SK-N-SH (cell line): Measurements from ENCODE around the gene NYNRIN. TPM values are rescaled to one million over a fixed set of nuclear protein-coding genes. Genes with fewer than 3 reads are reported as not detected.

Experiments
- CTCF ChIA-PET: fragments of 300-600, 350-600 bp; formaldehyde crosslinking; extraction: SDS; loops from one replicate; lab custom pipeline; 2021; lab: Yijun Ruan, JAX
- POLR2A ChIA-PET: fragments of 350-600 bp; sonication (Branson Sonifier 250); formaldehyde crosslinking; extraction: SDS; loops from one replicate; lab custom pipeline; 2020; ENCODE audit warnings: antibody characterized with exemption, inconsistent platforms; lab: Yijun Ruan, JAX
- DNase-seq: peaks from one replicate; pipeline ENCODE4 v3.0.0; 2012
- H2AFZ ChIP-seq: fragments of 200-600 bp; sonication (generic); 2 replicates; pipeline ENCODE4 v1.8.1; 2016; ENCODE audit warnings: antibody characterized with exemption, mild to moderate bottlenecking, low read depth
- H3F3A ChIP-seq: fragments of 200-600 bp; sonication (generic); replicated peaks from 2 replicates; pipeline ENCODE3; 2016; ENCODE audit warnings: antibody characterized with exemption, mild to moderate bottlenecking; ENCODE audit not compliant: insufficient read depth
- H3K27ac ChIP-seq, 2 experiments: fragments of 200-500 bp in 1 of 2; fragments of 200-600 bp in 1 of 2; sonication (Bioruptor generic) in 1 of 2; sonication (generic), shearing (Covaris generic) in 1 of 2; 2 replicates each; pipeline versions ENCODE4 v1.5.1 to v1.6.1; 2014 to 2016; ENCODE audit warnings: low read depth in 2 of 2, inconsistent platforms in 1 of 2, low read length in 1 of 2, mild to moderate bottlenecking in 1 of 2, mixed read lengths in 1 of 2
- H3K27me3 ChIP-seq: fragments of 200-600 bp; sonication (generic), shearing (Covaris generic); 2 replicates; pipeline ENCODE4 v1.6.1; 2016; ENCODE audit warnings: mixed run types; ENCODE audit not compliant: insufficient read depth
- H3K36me3 ChIP-seq, 2 experiments: fragments of 200-500 bp in 1 of 2; fragments of 200-600 bp in 1 of 2; sonication (Bioruptor generic) in 1 of 2; sonication (generic) in 1 of 2; replicated peaks in 1 of 2; 2 replicates each; pipeline versions ENCODE3 to v1.5.1; 2014 to 2016; ENCODE audit warnings: low read length in 1 of 2, mild to moderate bottlenecking in 1 of 2; ENCODE audit not compliant: insufficient read depth in 2 of 2, control insufficient read depth in 1 of 2
- H3K4me1 ChIP-seq, 2 experiments: fragments of 200-500 bp in 1 of 2; fragments of 200-600 bp in 1 of 2; sonication (Bioruptor generic) in 1 of 2; sonication (generic), shearing (Covaris generic) in 1 of 2; 2 replicates each; pipeline versions ENCODE4 v1.5.1 to v1.6.1; 2014 to 2016; ENCODE audit warnings: low read depth in 1 of 2, low read length in 1 of 2, mixed run types in 1 of 2; ENCODE audit not compliant: insufficient read depth in 2 of 2, control insufficient read depth in 1 of 2
- H3K4me2 ChIP-seq: fragments of 200-600 bp; sonication (generic), shearing (Covaris generic); 2 replicates; pipeline ENCODE4 v1.6.1; 2017; ENCODE audit warnings: mixed run types
- H3K4me3 ChIP-seq, 2 experiments: fragments of 200-500 bp in 1 of 2; fragments of 200-600 bp in 1 of 2; sonication (Bioruptor generic) in 1 of 2; sonication (generic), shearing (Covaris generic) in 1 of 2; 2 replicates each; pipeline versions ENCODE4 v1.5.1 to v1.8.1; 2014 to 2016; ENCODE audit warnings: low read depth in 2 of 2, inconsistent platforms in 1 of 2, low read length in 1 of 2, mild to moderate bottlenecking in 1 of 2, mixed read lengths in 1 of 2, moderate library complexity in 1 of 2
- H3K79me2 ChIP-seq: fragments of 200-600 bp; sonication (generic); 2 replicates; pipeline ENCODE4 v1.8.1; 2017; ENCODE audit warnings: mild to moderate bottlenecking; ENCODE audit not compliant: insufficient read depth
- H3K9ac ChIP-seq: fragments of 200-600 bp; sonication (generic); 2 replicates; pipeline ENCODE4 v1.6.1; 2017; ENCODE audit warnings: mixed run types
- H3K9me2 ChIP-seq: fragments of 200-600 bp; sonication (generic); 2 replicates; pipeline ENCODE4 v1.6.1; 2017; ENCODE audit warnings: mixed run types
- H3K9me3 ChIP-seq: fragments of 200-600 bp; sonication (generic); 2 replicates; pipeline ENCODE4 v1.6.1; 2017; ENCODE audit warnings: mixed run types, mild to moderate bottlenecking, moderate library complexity
- H4K20me1 ChIP-seq: fragments of 200-600 bp; sonication (generic); 2 replicates; pipeline ENCODE4 v1.6.1; 2017; ENCODE audit warnings: mild to moderate bottlenecking, mixed run types; ENCODE audit not compliant: insufficient read depth
- CHD2 ChIP-seq: fragments of 150-350 bp; IDR thresholded peaks from 2 replicates; pipeline ENCODE4 v1.6.1; 2018; ENCODE audit warnings: low read length; ENCODE audit not compliant: partially characterized antibody
- ELF1 ChIP-seq: IDR thresholded peaks from 2 replicates; pipeline ENCODE4 v1.4.0; 2012
- EP300 ChIP-seq, 2 experiments: IDR thresholded peaks; 2 replicates each; pipeline versions ENCODE4 v1.4.0 to v1.6.1; 2012; ENCODE audit warnings: borderline replicate concordance in 1 of 2, low read depth in 1 of 2, low read length in 1 of 2
- EZH2phosphoT487 ChIP-seq: fragments of 200-600 bp; sonication (generic); IDR thresholded peaks from 2 replicates; pipeline ENCODE4 v1.6.1; 2017; ENCODE audit warnings: low read depth, mixed run types, mild to moderate bottlenecking, antibody characterized with exemption, moderate library complexity, borderline replicate concordance
- FOSL2 ChIP-seq: IDR thresholded peaks from 2 replicates; pipeline ENCODE4 v1.4.0; 2012; ENCODE audit warnings: low read depth, mild to moderate bottlenecking, moderate library complexity, borderline replicate concordance
- FOXM1 ChIP-seq: IDR thresholded peaks from 2 replicates; pipeline ENCODE4 v1.4.0; 2012; ENCODE audit warnings: low read depth, mild to moderate bottlenecking
- GABPA ChIP-seq: IDR thresholded peaks from 2 replicates; pipeline ENCODE4 v1.4.0; 2012; ENCODE audit warnings: low read depth, mild to moderate bottlenecking
- GATA2 ChIP-seq: sonication (generic); formaldehyde crosslinking; IDR thresholded peaks from 2 replicates; pipeline ENCODE4 v1.5.0; 2020; ENCODE audit warnings: mild to moderate bottlenecking, missing genetic modification reagents
- IRF3 ChIP-seq: fragments of 150-350 bp; IDR thresholded peaks from 2 replicates; pipeline ENCODE4 v1.6.1; 2016; ENCODE audit warnings: mild to moderate bottlenecking, low read depth, low read length
- MEF2A ChIP-seq: IDR thresholded peaks from 2 replicates; pipeline ENCODE4 v1.4.0; 2012; ENCODE audit warnings: low read depth, borderline replicate concordance
- MXI1 ChIP-seq: IDR thresholded peaks from 2 replicates; pipeline ENCODE4 v1.6.1; 2012; ENCODE audit warnings: mild to moderate bottlenecking, low read depth, low read length, improper control_type of control experiment
- POLR2AphosphoS5 ChIP-seq: IDR thresholded peaks from 2 replicates; pipeline ENCODE4 v1.6.1; 2012; ENCODE audit warnings: low read depth, low read length
- RAD21 ChIP-seq: IDR thresholded peaks from 2 replicates; pipeline ENCODE4 v1.6.1; 2012; ENCODE audit warnings: mild to moderate bottlenecking, low read length
- RCOR1 ChIP-seq: fragments of 150-350 bp; IDR thresholded peaks from 2 replicates; pipeline ENCODE4 v1.6.1; 2017; ENCODE audit warnings: antibody characterized with exemption, low read length
- RFX5 ChIP-seq: IDR thresholded peaks from 2 replicates; pipeline ENCODE4 v1.6.1; 2012; ENCODE audit warnings: mild to moderate bottlenecking, improper control_type of control experiment, low read length
- SIN3A ChIP-seq: IDR thresholded peaks from 2 replicates; pipeline ENCODE4 v1.6.1; 2012; ENCODE audit warnings: low read depth, mild to moderate bottlenecking, low read length, moderate library complexity, borderline replicate concordance
- USF1 ChIP-seq: IDR thresholded peaks from 2 replicates; pipeline ENCODE4 v1.4.0; 2012; ENCODE audit warnings: low read depth, borderline replicate concordance
- USF2 ChIP-seq: fragments of 150-350 bp; IDR thresholded peaks from 2 replicates; pipeline ENCODE4 v1.6.1; 2017; ENCODE audit warnings: antibody characterized with exemption, low read length, low read depth, borderline replicate concordance
- YY1 ChIP-seq: IDR thresholded peaks from 2 replicates; pipeline ENCODE4 v1.4.0; 2012; ENCODE audit warnings: low read depth, mild to moderate bottlenecking
- ZBTB33 ChIP-seq: IDR thresholded peaks from 2 replicates; pipeline ENCODE4 v1.4.0; 2012; ENCODE audit warnings: low read depth, borderline replicate concordance
- WGBS: methylation state at CpG from one replicate; pipeline ENCODE4 v1.1.6; 2017; ENCODE audit warnings: low lambda C conversion rate; 5-methylcytosine and 5-hydroxymethylcytosine counted together
- polyA plus RNA-seq, 3 experiments: library from polyadenylated mRNA; depleted of rRNA; stranded (reverse); fragments of >200 nt; gene quantifications; 2 replicates each; pipeline ENCODE4 v1.2.3, GENCODE V29; 2012

NYNRIN gene
- polyA plus RNA-seq, 1 of the 3 experiments (the other 2 are of a cell fraction): 4.8 TPM

- Histone ChIP-seq H3K9ac (no peak overlapping the region), H3K27ac (no peak overlapping the region), H3K4me1 (no peaks in the 10 kb centered on the region), H3K79me2 (no peaks in the 10 kb centered on the region)
- no peak for TF ChIP-seq GATA2 (CRISPR knock-in tag)
- no peak for TF ChIP-seq ELF1
- no peak for TF ChIP-seq RCOR1
- no peak for TF ChIP-seq FOXM1
- no peak for TF ChIP-seq IRF3
- TF ChIP-seq MXI1: no peak
- no peak for TF ChIP-seq ZBTB33
- TF ChIP-seq EZH2phosphoT487: no peak
- TF ChIP-seq SIN3A: no peak
- TF ChIP-seq, all 33 proteins: peak for 0
- H3K4me2 ChIP-seq: no peak overlapping the region
- 36% methylated on average over 3 of the region's 6 CpGs for WGBS
- no peaks in the 10 kb centered on the region for H3K9me3 ChIP-seq
- CTCF ChIA-PET: interaction anchor here (0.7 to 4.2 kb wide), 6 partner anchors 15 to 75 kb away, joined by 3 to 31 read pairs (median 10); no protein-coding TSS in a partner anchor
- no peak overlapping the region for H2AFZ ChIP-seq
- no peak for DNase-seq
- no peaks in the 10 kb centered on the region for H3K27me3 ChIP-seq
- POLR2A ChIA-PET: interaction anchor here (0.6 to 1.1 kb wide), 2 partner anchors 10 to 22 kb away, joined by 3 read pairs; no protein-coding TSS in a partner anchor
- no peak overlapping the region for H3K4me3 ChIP-seq
- H3K9me2 ChIP-seq: no peaks in the 10 kb centered on the region
- H3K36me3 ChIP-seq: peaks cover 0 to 10% of the 10 kb centered on the region in 2 experiments
- no peaks in the 10 kb centered on the region for H3F3A ChIP-seq
- no peaks in the 10 kb centered on the region for H4K20me1 ChIP-seq
Measured at GRCh38 chr14:24409192-24409591, 10.4 kb downstream of the NYNRIN start.

GRCh38 chr14:24409956-24410355 lies 11.2 kb downstream of the NYNRIN start:
- no peak for DNase-seq
- Histone ChIP-seq H3K9me3 (no peaks in the 10 kb centered on the region), H3K9ac (no peak overlapping the region), H3K4me1 (no peaks in the 10 kb centered on the region), H3K4me2 (no peak overlapping the region), H3K27me3 (no peaks in the 10 kb centered on the region), H3K36me3 (peaks cover 0 to 10% of the 10 kb centered on the region in 2 experiments), H3K9me2 (no peaks in the 10 kb centered on the region), H2AFZ (no peak overlapping the region), H3K27ac (no peak overlapping the region), H3K79me2 (no peaks in the 10 kb centered on the region), H4K20me1 (no peaks in the 10 kb centered on the region)
- CTCF ChIA-PET: interaction anchor here (0.7 to 4.2 kb wide), 7 partner anchors 9 to 76 kb away, joined by 3 to 31 read pairs (median 4); partner anchors contain the start of genes ADCY4, CBLN3 and KHNYN
- POLR2A ChIA-PET: no interaction called here
- 76% methylated on average over 8 of the region's 10 CpGs for WGBS
- no peak for TF ChIP-seq MEF2A
- no peak for TF ChIP-seq EZH2phosphoT487
- no peak for TF ChIP-seq RFX5
- TF ChIP-seq FOSL2: no peak
- TF ChIP-seq YY1: no peak
- TF ChIP-seq RAD21: no peak
- TF ChIP-seq GABPA: no peak
- no peak for TF ChIP-seq ELF1
- TF ChIP-seq GATA2 (CRISPR knock-in tag): no peak
- TF ChIP-seq USF1: no peak
- TF ChIP-seq RCOR1: no peak
- TF ChIP-seq MXI1: no peak
- TF ChIP-seq USF2: no peak
- no peak for TF ChIP-seq POLR2AphosphoS5
- TF ChIP-seq IRF3: no peak
- no peak for TF ChIP-seq FOXM1
- TF ChIP-seq CHD2: no peak
- TF ChIP-seq EP300 (IDR thresholded peaks at IDR 0.05; ENCODE audit: borderline replicate concordance in 1 of 2, low read depth in 1 of 2, low read length in 1 of 2): no peak
- TF ChIP-seq, all 33 proteins: peak for 0
- H3F3A ChIP-seq: no peaks in the 10 kb centered on the region
- H3K4me3 ChIP-seq: no peak overlapping the region
